Measurements from ENCODE around the gene TBCB.
"Not testable (repeated sequence)": the region's sequence is repeated elsewhere in the genome, so short reads cannot be mapped to it uniquely, and the experiment has no call there.

TBCB gene

GRCh38 chr19:36115453-36116343 lies at the start of gene TBCB:
TSS of gene TBCB (plus strand) at chr19:36115468. CDS start at chr19:36115561, 93 bp downstream.
- DNase-seq = peak; percentile 70

GRCh38 chr19:36067681-36068080 lies 47.6 kb upstream of the TBCB start:
- DNase-seq = no peak

GRCh38 chr19:36068810-36069499 lies 46.3 kb upstream of the TBCB start:
- not testable (repeated sequence) for DNase-seq

DNA sequence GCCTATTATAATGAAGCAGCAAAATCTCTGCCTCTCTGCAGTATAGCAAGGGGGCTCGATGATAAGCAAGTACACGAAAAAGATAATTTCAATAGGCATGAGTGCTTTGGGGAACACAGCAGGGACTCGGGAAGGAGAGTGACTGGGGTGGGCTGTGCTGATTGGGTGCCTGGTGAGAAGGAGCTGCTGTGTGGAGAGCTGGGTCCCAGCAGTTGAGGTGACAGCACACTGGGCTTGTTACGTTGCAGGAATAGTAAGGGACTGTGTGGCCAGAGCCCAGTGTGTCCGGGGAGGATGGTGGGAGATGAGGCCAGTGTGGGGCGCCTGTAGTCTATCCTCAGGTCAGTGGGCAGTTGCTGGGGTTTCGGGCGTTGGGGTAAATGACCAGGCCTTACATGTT lies 43.2 kb upstream of the TBCB start:
- no peak for DNase-seq

GRCh38 chr19:36073121-36073876 lies 42.0 kb upstream of the TBCB start:
- no peak for DNase-seq

GRCh38 chr19:36079389-36079945 lies 35.8 kb upstream of the TBCB start:
- no peak for DNase-seq

- no peak for DNase-seq
Measured at GRCh38 chr19:36081385-36081784, 33.9 kb upstream of the TBCB start.

GRCh38 chr19:36081894-36082293 lies 33.4 kb upstream of the TBCB start:
- no peak for DNase-seq

- no peak for DNase-seq
Measured at GRCh38 chr19:36082916-36083315, 32.4 kb upstream of the TBCB start.

DNA sequence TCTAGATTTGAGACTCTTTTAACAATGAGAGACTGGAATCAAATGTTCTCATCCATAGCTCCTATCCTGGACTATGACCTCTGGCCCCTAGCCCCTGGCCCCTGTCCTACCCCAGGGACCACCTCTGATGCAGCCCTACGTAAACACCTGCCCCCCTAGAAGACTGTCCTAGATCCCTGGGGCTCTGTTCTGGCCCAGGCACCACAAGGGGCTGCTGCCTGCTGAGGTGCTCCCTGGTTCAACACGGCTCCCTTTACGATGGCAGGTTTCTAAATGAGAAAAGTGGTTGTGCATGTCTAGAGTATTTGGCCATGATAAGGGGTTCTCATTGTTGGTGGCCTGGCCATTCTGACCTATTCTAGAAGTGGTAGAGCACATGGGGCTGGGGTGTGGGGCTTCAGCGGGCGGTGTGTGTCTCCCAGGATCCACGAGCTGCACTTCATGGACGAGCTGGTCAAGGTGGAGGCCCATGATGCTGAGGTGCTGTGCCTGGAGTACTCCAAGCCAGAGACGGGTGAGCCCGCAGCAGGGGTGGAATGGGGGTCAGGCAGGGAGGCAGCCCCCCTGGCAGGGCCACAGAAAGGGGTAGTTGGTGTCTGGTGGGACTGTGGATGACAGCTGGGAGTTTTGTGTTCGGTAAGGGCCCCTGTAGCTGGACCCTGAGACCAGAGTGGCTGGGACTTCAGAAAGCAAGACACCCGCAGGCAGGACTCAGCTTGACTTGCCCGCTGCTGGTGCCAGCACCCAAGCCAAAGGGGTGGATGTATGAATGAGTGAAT lies 30.8 kb upstream of the TBCB start:
- no peak for DNase-seq

GRCh38 chr19:36086326-36086725 lies 28.9 kb upstream of the TBCB start:
- no peak for DNase-seq

DNA sequence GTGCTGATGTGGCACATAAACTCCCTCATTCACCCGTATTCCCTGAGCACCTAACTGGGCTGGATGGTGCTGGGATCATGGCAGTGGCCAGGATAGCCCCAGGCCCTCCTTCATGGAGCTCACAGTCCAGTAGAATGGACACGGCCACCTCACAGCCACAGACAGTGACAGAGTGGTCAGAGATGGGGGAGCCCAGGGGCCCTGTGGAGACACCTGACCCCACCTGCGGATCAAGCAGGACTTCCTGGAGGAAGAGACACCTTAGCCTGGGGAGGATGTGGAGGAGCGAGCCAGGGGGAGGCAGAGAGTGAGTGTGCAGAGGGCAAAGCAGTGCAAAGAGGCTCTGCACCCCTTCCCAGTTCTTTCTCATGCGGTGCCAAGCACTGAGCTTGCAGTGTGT lies 25.4 kb upstream of the TBCB start:
- no peak for DNase-seq

DNA sequence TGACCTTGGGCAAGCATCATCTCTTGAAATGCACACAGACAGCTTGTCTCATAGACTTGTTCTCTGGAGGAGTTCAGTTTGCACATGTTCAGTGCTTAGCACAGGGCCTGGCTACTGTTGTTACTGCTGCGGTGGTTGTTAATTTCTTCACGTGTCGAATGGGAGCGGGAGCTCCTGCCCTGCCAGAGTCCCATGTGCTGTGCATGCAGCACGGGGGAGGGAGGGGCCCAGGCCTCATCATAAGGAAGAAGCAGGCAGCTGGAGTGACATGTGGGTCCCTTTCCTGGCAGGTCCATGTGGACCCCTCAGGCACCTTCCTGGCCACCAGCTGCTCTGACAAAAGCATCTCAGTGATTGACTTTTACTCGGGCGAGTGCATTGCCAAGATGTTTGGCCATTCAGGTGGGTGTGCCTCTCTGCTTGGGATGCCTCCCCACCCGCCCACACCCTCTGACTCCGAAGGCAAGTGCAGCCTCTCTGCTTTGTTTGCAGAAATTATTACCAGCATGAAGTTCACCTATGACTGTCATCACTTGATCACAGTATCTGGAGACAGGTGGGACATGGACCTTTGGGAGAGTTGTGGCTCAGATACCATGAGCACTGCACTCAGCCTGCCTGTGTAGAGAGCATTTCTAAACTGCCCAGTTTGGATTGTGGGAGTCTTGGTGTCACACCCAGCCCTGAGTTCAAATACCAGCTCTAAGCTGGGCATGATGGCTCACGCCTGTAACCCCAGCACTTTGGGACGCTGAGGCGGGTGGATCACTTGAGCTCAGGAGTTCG lies 24.2 kb upstream of the TBCB start:
- DNase-seq = no peak

DNA sequence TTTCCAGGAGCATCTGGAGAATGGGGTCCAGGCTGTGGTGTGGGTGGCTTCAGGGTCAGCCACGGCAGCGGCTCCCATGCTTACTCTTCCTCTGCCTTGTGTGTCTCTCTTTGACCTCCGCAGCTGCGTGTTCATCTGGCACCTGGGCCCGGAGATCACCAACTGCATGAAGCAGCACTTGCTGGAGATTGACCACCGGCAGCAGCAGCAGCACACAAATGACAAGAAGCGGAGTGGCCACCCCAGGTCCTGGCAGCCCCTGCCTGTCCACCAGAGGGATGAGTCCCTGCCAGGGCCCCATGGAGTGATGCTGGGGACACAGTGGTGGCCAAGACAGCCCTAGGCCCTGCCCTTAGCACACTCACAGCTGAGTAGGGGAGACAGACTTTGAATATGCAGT lies 22.7 kb upstream of the TBCB start:
- no peak for DNase-seq

GRCh38 chr19:36093146-36093662 lies 22.1 kb upstream of the TBCB start:
- no peak for DNase-seq

DNA sequence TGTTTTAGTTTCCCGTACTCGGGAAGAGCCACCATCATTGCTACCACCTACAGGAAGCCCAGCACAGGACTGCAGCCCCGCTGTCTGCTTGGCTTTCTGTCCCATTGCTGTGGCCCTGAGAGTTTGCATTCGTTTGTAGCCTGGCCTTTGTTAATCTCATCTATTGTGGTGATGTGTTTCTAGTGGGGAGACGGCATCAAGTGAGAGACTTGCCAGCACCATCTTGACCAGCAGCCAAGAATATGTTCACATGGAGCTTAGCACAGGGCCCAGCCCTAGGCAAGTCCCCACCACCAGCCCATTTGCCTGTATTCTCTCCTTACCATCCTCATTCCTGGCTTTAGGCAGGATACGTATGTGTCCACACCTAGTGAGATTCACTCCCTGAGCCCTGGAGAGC lies 21.6 kb upstream of the TBCB start:
- DNase-seq = no peak

- DNase-seq = no peak
Measured at GRCh38 chr19:36097036-36097435, 18.2 kb upstream of the TBCB start.

DNA sequence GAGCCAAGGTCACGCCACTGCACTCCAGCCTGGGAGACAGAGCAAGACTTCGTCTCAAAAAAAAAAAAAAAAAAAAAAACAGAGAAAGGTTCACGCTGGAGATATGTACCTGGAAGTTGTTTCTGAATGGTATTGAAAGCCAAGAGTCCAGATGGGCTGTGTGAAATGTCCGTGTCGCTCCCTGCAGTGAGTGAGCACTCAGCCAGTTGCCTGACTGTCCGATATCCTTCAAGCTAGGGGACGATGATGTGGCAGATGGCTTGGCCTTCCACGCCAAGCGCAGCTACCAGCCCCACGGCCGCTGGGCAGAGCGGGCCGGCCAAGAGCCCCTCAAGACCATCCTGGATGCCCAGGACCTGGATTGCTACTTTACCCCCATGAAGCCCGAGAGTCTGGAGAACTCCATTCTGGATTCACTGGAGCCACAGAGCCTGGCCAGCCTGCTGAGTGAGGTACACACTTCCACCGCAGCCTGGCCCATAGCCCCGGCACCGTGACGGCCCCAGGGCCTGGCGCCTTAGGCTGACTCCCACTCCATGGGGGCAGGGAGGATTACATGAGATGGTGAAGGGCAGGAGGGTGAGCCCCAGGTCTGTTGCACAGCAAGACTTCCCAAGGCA lies 16.0 kb upstream of the TBCB start:
- DNase-seq = no peak

- DNase-seq = no peak
Measured at GRCh38 chr19:36100476-36100875, 14.8 kb upstream of the TBCB start.

DNA sequence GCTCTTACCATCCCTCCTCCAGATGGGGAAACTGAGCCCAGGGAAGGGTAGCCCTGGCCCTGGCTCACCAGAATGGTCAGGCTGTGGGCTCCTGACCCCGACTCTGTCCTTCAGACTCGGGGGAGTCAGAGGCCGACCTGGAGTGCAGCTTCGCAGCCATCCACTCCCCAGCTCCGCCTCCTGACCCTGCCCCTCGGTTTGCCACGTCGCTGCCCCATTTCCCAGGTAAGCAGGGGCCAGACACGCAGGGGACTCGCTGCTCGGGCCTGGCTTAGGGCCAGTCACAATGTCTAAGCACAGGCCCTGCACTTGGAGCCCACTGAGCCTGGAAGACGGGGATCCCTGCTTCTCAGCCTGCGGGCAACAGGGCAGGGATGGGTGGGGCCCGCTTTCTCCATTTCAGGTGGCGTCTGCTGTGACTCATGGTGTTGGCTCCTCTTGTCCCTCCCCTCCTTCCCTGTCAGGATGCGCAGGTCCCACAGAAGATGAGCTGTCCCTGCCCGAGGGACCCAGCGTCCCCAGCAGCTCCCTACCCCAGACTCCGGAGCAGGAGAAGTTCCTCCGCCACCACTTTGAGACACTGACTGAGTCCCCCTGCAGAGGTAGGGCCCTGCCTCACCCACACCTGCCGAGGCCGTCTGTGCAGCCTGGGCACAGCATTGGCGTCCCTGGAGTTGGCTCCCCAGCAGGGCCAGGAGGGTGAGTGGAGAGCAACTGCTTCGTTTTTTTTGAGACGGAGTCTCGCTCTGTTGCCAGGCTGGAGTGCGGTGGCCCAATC lies 13.5 kb upstream of the TBCB start:
- no peak for DNase-seq
